K562 (cell line): ENCODE results near the gene PLEKHN1. TPM values are rescaled to one million over a fixed set of nuclear protein-coding genes. Genes with fewer than 3 reads are reported as not detected.

ENCODE experiments used
- ATF1 ChIP-seq, 2 experiments: fragments of 450-650 bp in 1 of 2; IDR thresholded peaks; 2 replicates each; pipeline ENCODE4 v1.6.1; 2016; ENCODE audit warnings: missing compliant biosample characterization in 1 of 2, missing genetic modification characterization in 1 of 2
- DNMT1 ChIP-seq: fragments of 450-650 bp; IDR thresholded peaks from 2 replicates; pipeline ENCODE4 v1.6.1; 2016; ENCODE audit warnings: antibody characterized with exemption, mild to moderate bottlenecking
- ELF1 ChIP-seq: fragments of 200-800 bp; sonication (Bioruptor generic); IDR thresholded peaks from 2 replicates; pipeline ENCODE4 v1.6.1; 2016; ENCODE audit warnings: missing genetic modification characterization, missing compliant biosample characterization
- ETV1 ChIP-seq: fragments of 450-650 bp; conservative IDR thresholded peaks from 2 replicates; pipeline ENCODE4 v1.6.1; 2016; ENCODE audit warnings: missing genetic modification characterization, control low read depth, low read depth, missing compliant biosample characterization
- KAT7 ChIP-seq: sonication (generic); formaldehyde crosslinking; IDR thresholded peaks from 2 replicates; pipeline ENCODE4 v1.8.0; 2022; ENCODE audit warnings: missing genetic modification reagents, mild to moderate bottlenecking, borderline replicate concordance
- KDM1A ChIP-seq, 2 experiments: fragments of 450-650 bp; IDR thresholded peaks; 2 replicates each; pipeline ENCODE4 v1.6.1; 2016; ENCODE audit warnings: mild to moderate bottlenecking in 2 of 2
- KLF13 ChIP-seq: fragments of 450-650 bp; IDR thresholded peaks from 2 replicates; pipeline ENCODE4 v1.6.1; 2016; ENCODE audit warnings: missing genetic modification characterization, low read depth, mild to moderate bottlenecking, missing compliant biosample characterization, moderate library complexity, borderline replicate concordance
- MAZ ChIP-seq, 2 experiments: fragments of 450-650 bp in 1 of 2; sonication (generic) in 1 of 2; formaldehyde crosslinking; IDR thresholded peaks in 1 of 2; conservative IDR thresholded peaks in 1 of 2; 2 replicates each; pipeline versions ENCODE4 v1.4.0 to v1.5.0; 2020; ENCODE audit warnings: mild to moderate bottlenecking in 1 of 2, missing genetic modification reagents in 1 of 2
- NEUROD1 ChIP-seq: fragments of 150-350 bp; IDR thresholded peaks from 2 replicates; pipeline ENCODE4 v1.6.1; 2014; ENCODE audit warnings: borderline replicate concordance, low read length, low read depth; ENCODE audit not compliant: partially characterized antibody
- NONO ChIP-seq, 2 experiments: fragments of 200-400 bp in 1 of 2; fragments of 450-650 bp in 1 of 2; formaldehyde crosslinking in 1 of 2; IDR thresholded peaks; 2 replicates each; pipeline ENCODE4 v1.6.1; 2017; ENCODE audit warnings: low read depth in 2 of 2, mild to moderate bottlenecking in 2 of 2, moderate library complexity in 2 of 2, low read length in 1 of 2
- POLR2G ChIP-seq: fragments of 200-400 bp; formaldehyde crosslinking; IDR thresholded peaks from 2 replicates; pipeline ENCODE4 v1.6.1; 2017; ENCODE audit warnings: low read depth, mild to moderate bottlenecking, antibody characterized with exemption, low read length, moderate library complexity
- USF1 ChIP-seq: sonication (generic); formaldehyde crosslinking; IDR thresholded peaks from 2 replicates; pipeline ENCODE4 v1.9.0; 2022; ENCODE audit warnings: mild to moderate bottlenecking, missing genetic modification reagents
- ZBTB1 ChIP-seq: sonication (generic); formaldehyde crosslinking; IDR thresholded peaks from 2 replicates; pipeline ENCODE4 v1.8.1; 2023; ENCODE audit warnings: missing genetic modification reagents, low read depth, mild to moderate bottlenecking, borderline replicate concordance
- ZBTB11 ChIP-seq, 3 experiments: fragments of 200-800 bp in 1 of 3; fragments of 250-450 bp in 1 of 3; fragments of 450-650 bp in 1 of 3; sonication (Bioruptor Pico) in 1 of 3; sonication (Bioruptor generic) in 1 of 3; formaldehyde crosslinking in 1 of 3; IDR thresholded peaks; 2 replicates each; pipeline versions ENCODE4 v1.6.1 to v1.8.0; 2016 to 2022; ENCODE audit warnings: mild to moderate bottlenecking in 2 of 3, missing genetic modification characterization in 2 of 3, missing compliant biosample characterization in 1 of 3, moderate library complexity in 1 of 3
- ZFX ChIP-seq: sonication (generic); formaldehyde crosslinking; IDR thresholded peaks from 2 replicates; pipeline ENCODE4 v1.8.0; 2022; ENCODE audit warnings: mild to moderate bottlenecking, missing genetic modification reagents, moderate library complexity
- polyA plus RNA-seq, 8 experiments: library from polyadenylated mRNA; depleted of rRNA in 4 of 8; stranded (reverse) in 5 of 8; unstranded in 3 of 8; fragments of >200 nt; fragmentation: Nextera tagmentation in 2 of 8; fragmentation: Illumina TruSeq in 1 of 8; extraction: Ambion mirVana in 2 of 8; extraction: Trizol in 1 of 8; gene quantifications; 2 replicates each; pipeline versions ENCODE4 v1.2.1 to v1.2.3, GENCODE V29; 2011 to 2014; ENCODE audit warnings: inconsistent platforms in 1 of 8, missing spikeins in 1 of 8
- total RNA-seq, 7 experiments: library from RNA; depleted of rRNA in 6 of 7; stranded (reverse); fragments of >200 nt in 6 of 7; fragmentation: Illumina TruSeq in 2 of 7; extraction: Trizol in 2 of 7; gene quantifications; 2 replicates each; pipeline versions ENCODE4 v1.2.1 to v1.2.3, GENCODE V29; 2011 to 2021; ENCODE audit warnings: low replicate concordance in 1 of 7
- TF ChIP-seq, protein P1 (sequence below): sonication (generic); formaldehyde crosslinking; IDR thresholded peaks from 2 replicates; pipeline ENCODE4 v1.8.1; 2022; ENCODE audit warnings: missing genetic modification reagents

Gene PLEKHN1
- total and polyA plus RNA-seq, 9 of the 15 experiments (the other 6 are each of a cell fraction or from before 2014, with no cell fraction given) = 0.07 to 1.5 (median 0.13) TPM; not detected in 2

DNA sequence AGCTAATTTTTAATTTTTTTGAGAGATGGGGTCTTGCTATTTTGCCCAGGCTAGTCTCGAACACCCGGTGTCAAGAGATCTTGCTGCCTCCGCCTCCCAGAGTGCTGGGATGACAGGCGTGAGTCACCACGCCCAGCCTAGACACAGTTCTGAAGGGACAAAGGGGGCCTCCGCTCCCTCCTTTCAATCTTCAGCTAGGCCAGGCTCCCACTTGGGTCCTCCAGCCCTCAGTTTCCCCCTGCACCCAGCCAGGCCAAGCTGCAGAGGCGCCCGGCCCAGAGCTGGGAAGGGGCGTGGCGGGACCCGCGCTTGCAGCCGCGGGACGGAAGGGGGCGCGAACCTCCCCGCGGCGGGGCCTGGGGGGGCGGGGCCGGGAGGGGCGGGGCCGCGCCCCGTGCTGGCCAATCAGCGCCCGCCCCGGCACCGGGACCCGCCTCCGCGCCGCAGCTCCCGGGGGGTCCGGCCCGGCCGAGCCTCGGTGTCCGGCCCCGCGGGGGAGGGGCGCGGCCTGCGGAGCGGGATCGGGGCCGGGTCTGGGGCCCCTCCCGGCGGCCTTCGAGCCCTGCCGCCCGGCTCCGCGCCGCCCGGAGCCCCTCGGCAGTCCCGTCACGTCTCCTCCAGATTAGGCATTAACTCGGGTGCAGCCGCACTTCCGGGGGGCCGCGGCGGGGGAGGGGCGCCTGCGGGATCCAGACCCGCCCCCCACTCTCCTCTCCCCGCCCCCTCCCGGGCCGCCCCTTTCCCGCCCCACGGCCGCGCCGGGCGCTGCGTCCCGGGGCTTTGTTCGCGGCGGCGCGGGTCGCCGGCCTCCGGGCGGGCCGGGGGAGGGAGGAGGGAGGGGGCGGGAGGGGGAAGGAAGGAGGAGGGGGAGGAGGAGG is 53.1 kb downstream of the PLEKHN1 start (continued):
- TF ChIP-seq ZFX (CRISPR knock-in tag) (peak; percentile 51), POLR2G (peak; percentile 78), KAT7 (CRISPR knock-in tag) (no peak), NONO (IDR thresholded peaks at IDR 0.05; ENCODE audit: low read depth in 2 of 2, low read length in 1 of 2) (peak in 1 of 2 experiments; percentile 44; a peak in 1 of 4 replicates), ZBTB11 (CRISPR knock-in tag; IDR thresholded peaks at IDR 0.05) (no peak), USF1 (CRISPR knock-in tag) (no peak), ATF1 (CRISPR knock-in tag; IDR thresholded peaks at IDR 0.05) (no peak), ATF1 (tag; IDR thresholded peaks at IDR 0.05) (peak; percentile 31; the same call in 1 of the 2 replicates), ELF1 (peak; percentile 91), MAZ (CRISPR knock-in tag; conservative IDR thresholded peaks at IDR 0.05 in 1 of 2, IDR thresholded peaks at IDR 0.05 in 1 of 2) (peak; percentile 53 to 71; a peak in 2 of 4 replicates), NEUROD1 (no peak), KDM1A (IDR thresholded peaks at IDR 0.05) (peak; percentile 49 to 77; a peak in 3 of 4 replicates), ETV1 (tag) (no peak), ZBTB1 (no peak), KLF13 (tag) (peak; percentile 88; the same call in 1 of the 2 replicates), DNMT1 (no peak)
- TF ChIP-seq, protein P1, sequence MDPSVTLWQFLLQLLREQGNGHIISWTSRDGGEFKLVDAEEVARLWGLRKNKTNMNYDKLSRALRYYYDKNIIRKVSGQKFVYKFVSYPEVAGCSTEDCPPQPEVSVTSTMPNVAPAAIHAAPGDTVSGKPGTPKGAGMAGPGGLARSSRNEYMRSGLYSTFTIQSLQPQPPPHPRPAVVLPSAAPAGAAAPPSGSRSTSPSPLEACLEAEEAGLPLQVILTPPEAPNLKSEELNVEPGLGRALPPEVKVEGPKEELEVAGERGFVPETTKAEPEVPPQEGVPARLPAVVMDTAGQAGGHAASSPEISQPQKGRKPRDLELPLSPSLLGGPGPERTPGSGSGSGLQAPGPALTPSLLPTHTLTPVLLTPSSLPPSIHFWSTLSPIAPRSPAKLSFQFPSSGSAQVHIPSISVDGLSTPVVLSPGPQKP (CRISPR knock-in tag) = no peak
